A549 (cell line): ENCODE measurements around the gene RUSF1. TPM values are rescaled to one million over a fixed set of nuclear protein-coding genes. Genes with fewer than 3 reads are reported as not detected.
"Not testable (repeated sequence)": the region's sequence is repeated elsewhere in the genome, so short reads cannot be mapped to it uniquely, and the experiment has no call there.

ENCODE experiments used
- ATAC-seq, 2 experiments: fragments of 200-7000 bp in 1 of 2; fragments of >200 bp in 1 of 2; cut with Nextera tagmentation in 1 of 2; cut with Tn5 transposase in 1 of 2; 3 replicates each; pipeline versions ENCODE4 v1.8.0 to v1.9.1; 2018 to 2020; ENCODE audit warnings: mild to moderate bottlenecking in 1 of 2, moderate library complexity in 1 of 2
- CTCF ChIA-PET: fragments of 300-600 bp; sonication (Branson Sonifier 250); formaldehyde crosslinking; extraction: SDS; loops from one replicate; lab custom pipeline; 2021; ENCODE audit warnings: antibody characterized with exemption, inconsistent platforms; lab: Yijun Ruan, JAX
- POLR2A ChIA-PET: fragments of 350-600 bp; formaldehyde crosslinking; extraction: SDS; loops from one replicate; lab custom pipeline; 2021; ENCODE audit warnings: antibody characterized with exemption, inconsistent platforms; lab: Yijun Ruan, JAX
- DNase-seq, 2 experiments: peaks; one replicate each; pipeline versions ENCODE4 v3.0.0 to v3.0.0-alpha.2; 2011 to 2016; ENCODE audit warnings: low read depth in 1 of 2, low spot score in 1 of 2
- FAIRE-seq: peaks from 2 replicates; lab custom pipeline; 2011; peaks lifted over from hg19 to GRCh38; lab: Jason Lieb, UNC
- H3K27ac ChIP-seq, 2 experiments: fragments of >200 bp; sonication (Bioruptor Twin); formaldehyde crosslinking; 3 replicates each; pipeline ENCODE4 v1.5.1; 2016 to 2017
- H3K4me1 ChIP-seq: fragments of >200 bp; sonication (Bioruptor Twin); formaldehyde crosslinking; 3 replicates; pipeline ENCODE4 v1.6.1; 2016
- H3K4me2 ChIP-seq: fragments of >200 bp; sonication (Bioruptor Twin); formaldehyde crosslinking; 3 replicates; pipeline ENCODE4 v1.6.1; 2016
- H3K4me3 ChIP-seq: fragments of >200 bp; sonication (Bioruptor Twin); formaldehyde crosslinking; 3 replicates; pipeline ENCODE4 v1.5.1; 2016
- H3K9me3 ChIP-seq: fragments of >200 bp; sonication (Bioruptor Twin); formaldehyde crosslinking; 3 replicates; pipeline ENCODE4 v1.6.1; 2016
- CBX2 ChIP-seq: fragments of 200-600 bp; sonication (generic); IDR thresholded peaks from 2 replicates; pipeline ENCODE4 v1.6.1; 2016; ENCODE audit warnings: low read depth, mild to moderate bottlenecking, borderline replicate concordance
- CBX8 ChIP-seq: fragments of 200-600 bp; sonication (generic); IDR thresholded peaks from 2 replicates; pipeline ENCODE4 v1.6.1; 2016
- CHD4 ChIP-seq: fragments of 200-600 bp; sonication (generic); IDR thresholded peaks from 2 replicates; pipeline ENCODE4 v1.6.1; 2016; ENCODE audit warnings: antibody characterized with exemption, mild to moderate bottlenecking, borderline replicate concordance
- EHMT2 ChIP-seq: fragments of 200-600 bp; sonication (generic); IDR thresholded peaks from 2 replicates; pipeline ENCODE4 v1.6.1; 2016; ENCODE audit warnings: antibody characterized with exemption, low read depth, mild to moderate bottlenecking, moderate library complexity
- EP300 ChIP-seq, 2 experiments: fragments of >200 bp; sonication (Bioruptor Twin); formaldehyde crosslinking; IDR thresholded peaks; 2 replicates in 1 of 2; 3 replicates in 1 of 2; pipeline ENCODE4 v1.6.1; 2016 to 2017
- ESRRA ChIP-seq: fragments of 150-350 bp; IDR thresholded peaks from 2 replicates; pipeline ENCODE4 v1.6.1; 2014; ENCODE audit warnings: mild to moderate bottlenecking, low read length, borderline replicate concordance
- FOSB ChIP-seq: fragments of 250-450 bp; sonication (Bioruptor Pico); IDR thresholded peaks from 2 replicates; pipeline ENCODE4 v1.5.0; 2020; ENCODE audit warnings: mild to moderate bottlenecking, moderate library complexity
- GATA3 ChIP-seq: IDR thresholded peaks from 2 replicates; pipeline ENCODE4 v1.6.1; 2012; ENCODE audit warnings: borderline replicate concordance
- HDAC2 ChIP-seq: fragments of 200-600 bp; sonication (generic); IDR thresholded peaks from 2 replicates; pipeline ENCODE4 v1.6.1; 2016
- HEYL ChIP-seq: fragments of 250-450 bp; sonication (Bioruptor Pico); IDR thresholded peaks from 2 replicates; pipeline ENCODE4 v1.8.0; 2021; ENCODE audit warnings: mild to moderate bottlenecking, moderate library complexity
- HOXA7 ChIP-seq: fragments of 250-450 bp; sonication (Bioruptor Pico); IDR thresholded peaks from 2 replicates; pipeline ENCODE4 v1.5.0; 2020; ENCODE audit warnings: mild to moderate bottlenecking, moderate library complexity
- HOXB13 ChIP-seq: fragments of 250-450 bp; sonication (Bioruptor Pico); IDR thresholded peaks from 2 replicates; pipeline ENCODE4 v1.5.0; 2020; ENCODE audit warnings: low read depth, mild to moderate bottlenecking, moderate library complexity
- HOXB5 ChIP-seq: fragments of 250-450 bp; sonication (Bioruptor Pico); IDR thresholded peaks from 2 replicates; pipeline ENCODE4 v1.5.0; 2020; ENCODE audit warnings: mild to moderate bottlenecking, moderate library complexity
- JUN ChIP-seq, 2 experiments: fragments of >200 bp; sonication (Bioruptor Twin); formaldehyde crosslinking; IDR thresholded peaks; 2 replicates in 1 of 2; 3 replicates in 1 of 2; pipeline ENCODE4 v1.6.1; 2016 to 2017
- JUNB ChIP-seq: fragments of >200 bp; sonication (Bioruptor Twin); formaldehyde crosslinking; IDR thresholded peaks from 2 replicates; pipeline ENCODE4 v1.6.1; 2016
- MAFK ChIP-seq: fragments of 450-650 bp; IDR thresholded peaks from 2 replicates; pipeline ENCODE4 v1.6.1; 2014; ENCODE audit not compliant: partially characterized antibody
- NR3C1 ChIP-seq: fragments of >200 bp; sonication (Bioruptor Twin); formaldehyde crosslinking; IDR thresholded peaks from 3 replicates; pipeline ENCODE4 v1.6.1; 2017
- PHF8 ChIP-seq: fragments of 200-600 bp; sonication (generic); IDR thresholded peaks from 2 replicates; pipeline ENCODE4 v1.6.1; 2016; ENCODE audit warnings: low read depth, mild to moderate bottlenecking, antibody characterized with exemption, moderate library complexity, borderline replicate concordance
- POLR2A ChIP-seq: IDR thresholded peaks from 2 replicates; pipeline ENCODE4 v1.6.1; 2012; ENCODE audit warnings: mild to moderate bottlenecking, low read length
- RARB ChIP-seq: fragments of 250-450 bp; sonication (Bioruptor Pico); IDR thresholded peaks from 2 replicates; pipeline ENCODE4 v1.8.0; 2021; ENCODE audit warnings: mild to moderate bottlenecking, moderate library complexity
- RCOR1 ChIP-seq: fragments of 150-350 bp; IDR thresholded peaks from 2 replicates; pipeline ENCODE4 v1.6.1; 2014; ENCODE audit warnings: antibody characterized with exemption, low read length, low read depth
- RFX5 ChIP-seq: fragments of 450-650 bp; IDR thresholded peaks from 2 replicates; pipeline ENCODE4 v1.7.1; 2014; ENCODE audit warnings: antibody characterized with exemption, mild to moderate bottlenecking, moderate library complexity
- ZSCAN20 ChIP-seq: fragments of 250-450 bp; sonication (Bioruptor Pico); IDR thresholded peaks from 2 replicates; pipeline ENCODE4 v1.8.0; 2022; ENCODE audit warnings: mild to moderate bottlenecking, moderate library complexity
- WGBS: methylation state at CpG from one replicate; pipeline ENCODE4 v1.1.6; 2017; ENCODE audit errors: missing lambda C conversion rate; 5-methylcytosine and 5-hydroxymethylcytosine counted together
- polyA plus RNA-seq, 4 experiments: library from polyadenylated mRNA; depleted of rRNA in 3 of 4; stranded (reverse); fragments of >200 nt; fragmentation: RNase III in 1 of 4; extraction: RNeasy Plus Mini Kit Qiagen cat#74134 plus additional on column Dnase treatment in 1 of 4; gene quantifications; 2 replicates in 3 of 4; 3 replicates in 1 of 4; pipeline ENCODE4 v1.2.3, GENCODE V29; 2011 to 2017
- TF ChIP-seq, protein P1 (sequence below): IDR thresholded peaks from 2 replicates; pipeline ENCODE4 v1.6.1; 2012
- TF ChIP-seq, protein P2 (sequence below): IDR thresholded peaks from 2 replicates; pipeline ENCODE4 v1.6.1; 2012

Gene RUSF1
- polyA plus RNA-seq, 2 of the 4 experiments (the other 2 are of a cell fraction), result 27.8 to 35.3 TPM

DNA sequence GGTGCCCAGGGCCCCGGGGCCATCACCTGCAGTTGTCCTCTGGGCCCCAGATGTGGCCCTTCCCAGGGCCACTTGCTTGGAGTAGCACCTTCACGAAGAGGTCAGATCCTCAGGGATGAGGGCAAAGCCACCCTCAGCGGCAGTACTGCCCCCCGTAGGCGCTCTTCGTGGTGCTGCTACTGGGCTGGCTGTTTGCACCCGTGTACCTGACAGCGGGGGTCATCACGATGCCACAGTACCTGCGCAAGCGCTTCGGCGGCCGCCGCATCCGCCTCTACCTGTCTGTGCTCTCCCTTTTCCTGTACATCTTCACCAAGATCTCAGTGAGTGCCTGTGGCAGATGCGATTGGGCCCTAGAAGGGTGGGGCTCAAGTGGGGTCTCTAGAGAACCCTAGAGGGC is 22.6 kb downstream of the RUSF1 start:
- ChIA-PET POLR2A (no interaction called here), CTCF (interaction anchor here (0.7 to 1.0 kb wide), 2 partner anchors 9 to 383 kb away, joined by 4 to 7 read pairs; no protein-coding TSS in a partner anchor)
- Histone ChIP-seq H3K4me3 (no peak overlapping the region), H3K4me1 (peaks cover 17% of the 10 kb centered on the region; the same call in 2 of the 3 replicates), H3K9me3 (no peaks in the 10 kb centered on the region), H3K4me2 (no peak overlapping the region), H3K27ac (no peak overlapping the region)
- DNase-seq, result no peak
- WGBS, result 90% methylated on average over 17 of the region's 17 CpGs
- FAIRE-seq, result no peak
- TF ChIP-seq HOXB5 (CRISPR knock-in tag), result no peak
- TF ChIP-seq HOXB13 (CRISPR knock-in tag), result no peak
- no peak for TF ChIP-seq RCOR1
- TF ChIP-seq CHD4, result no peak
- no peak for TF ChIP-seq JUN (IDR thresholded peaks at IDR 0.05)
- TF ChIP-seq EHMT2, result no peak
- no peak for TF ChIP-seq CBX8
- TF ChIP-seq, protein P1, sequence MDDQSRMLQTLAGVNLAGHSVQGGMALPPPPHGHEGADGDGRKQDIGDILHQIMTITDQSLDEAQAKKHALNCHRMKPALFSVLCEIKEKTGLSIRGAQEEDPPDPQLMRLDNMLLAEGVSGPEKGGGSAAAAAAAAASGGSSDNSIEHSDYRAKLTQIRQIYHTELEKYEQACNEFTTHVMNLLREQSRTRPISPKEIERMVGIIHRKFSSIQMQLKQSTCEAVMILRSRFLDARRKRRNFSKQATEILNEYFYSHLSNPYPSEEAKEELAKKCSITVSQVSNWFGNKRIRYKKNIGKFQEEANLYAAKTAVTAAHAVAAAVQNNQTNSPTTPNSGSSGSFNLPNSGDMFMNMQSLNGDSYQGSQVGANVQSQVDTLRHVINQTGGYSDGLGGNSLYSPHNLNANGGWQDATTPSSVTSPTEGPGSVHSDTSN, result no peak
- no peak for TF ChIP-seq HOXA7
- no peak for TF ChIP-seq ESRRA
- no peak for TF ChIP-seq MAFK
- no peak for TF ChIP-seq JUNB
- no peak for TF ChIP-seq PHF8
- no peak for TF ChIP-seq RARB (CRISPR knock-in tag)
- TF ChIP-seq RFX5, result no peak
- no peak for ATAC-seq

DNA sequence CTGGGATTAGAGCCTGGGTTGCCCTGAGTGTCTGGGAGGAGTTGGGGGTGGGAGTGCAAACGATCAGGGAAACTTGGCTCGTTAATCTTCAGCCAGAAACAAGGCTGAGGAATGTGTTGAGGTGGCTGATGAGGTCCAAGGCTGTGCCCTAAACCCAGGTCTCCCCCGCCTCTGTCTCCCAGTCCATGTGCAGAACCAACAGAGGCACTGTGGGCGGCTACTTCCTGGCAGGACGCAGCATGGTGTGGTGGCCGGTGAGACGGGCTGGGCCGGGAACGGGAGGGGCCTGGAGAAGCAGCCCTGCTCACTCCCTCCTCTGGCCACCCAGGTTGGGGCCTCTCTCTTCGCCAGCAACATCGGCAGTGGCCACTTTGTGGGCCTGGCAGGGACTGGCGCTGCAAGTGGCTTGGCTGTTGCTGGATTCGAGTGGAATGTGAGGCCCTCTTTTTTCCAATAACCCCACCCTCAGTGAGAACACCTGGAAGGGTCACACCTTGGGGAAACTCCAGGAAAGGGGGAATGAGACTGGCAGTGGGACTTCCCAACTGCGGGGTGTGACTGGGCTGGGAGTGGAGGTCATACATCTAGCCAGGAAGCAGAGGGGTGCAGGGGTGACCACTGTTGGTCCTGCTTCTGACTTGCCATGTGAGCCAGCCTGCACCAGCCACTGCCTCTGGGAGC is 23.6 kb downstream of the RUSF1 start:
- FAIRE-seq, result no peak
- CTCF ChIA-PET, result no interaction called here
- H3K4me3 ChIP-seq, result no peak overlapping the region

DNA sequence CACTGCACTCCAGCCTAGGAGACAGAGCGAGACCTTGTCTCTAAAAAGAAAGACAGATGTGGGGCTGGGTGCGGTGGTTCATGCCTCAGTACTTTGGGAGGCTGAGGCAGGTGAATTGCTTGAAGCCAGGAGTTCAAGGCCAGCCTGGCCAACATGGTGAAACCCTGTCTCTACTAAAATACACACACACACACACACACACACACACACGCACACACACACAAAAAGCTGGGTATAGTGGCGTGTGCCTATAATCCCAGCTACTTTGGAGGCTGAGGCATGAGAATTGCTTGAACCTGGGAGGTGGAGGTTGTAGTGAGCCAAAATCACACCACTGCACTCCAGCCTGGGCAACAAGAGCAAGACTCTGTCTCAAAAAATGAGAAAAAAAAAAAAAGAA is 24.1 kb downstream of the RUSF1 start:
- H3K4me3 ChIP-seq, H3K9me3 ChIP-seq, FAIRE-seq, DNase-seq, POLR2A ChIA-PET, ATAC-seq, H3K27ac ChIP-seq, CTCF ChIA-PET: not testable (repeated sequence)
- peak overlapping the region; percentile 8; the same call in 1 of the 3 replicates for H3K4me2 ChIP-seq
- H3K4me1 ChIP-seq, result peaks cover 17% of the 10 kb centered on the region; the same call in 2 of the 3 replicates
- WGBS, result 87% methylated on average over 4 of the region's 4 CpGs

More for the DNA sequence above, 23.6 kb downstream of the RUSF1 start:
- Histone ChIP-seq H3K27ac (peak overlapping the region in 1 of 2 experiments; percentile 40; a peak in 2 of 6 replicates), H3K9me3 (no peaks in the 10 kb centered on the region), H3K4me2 (peak overlapping the region; percentile 8; the same call in 2 of the 3 replicates), H3K4me1 (peaks cover 17% of the 10 kb centered on the region; the same call in 2 of the 3 replicates)
- DNase-seq, result peak in 1 of 2 experiments; percentile 51
- POLR2A ChIA-PET, result interaction anchor here (0.5 kb wide), 1 partner anchor 63 kb away, joined by 3 read pairs; no protein-coding TSS in a partner anchor
- no peak for TF ChIP-seq POLR2A
- no peak for TF ChIP-seq CBX2
- TF ChIP-seq, protein P2, sequence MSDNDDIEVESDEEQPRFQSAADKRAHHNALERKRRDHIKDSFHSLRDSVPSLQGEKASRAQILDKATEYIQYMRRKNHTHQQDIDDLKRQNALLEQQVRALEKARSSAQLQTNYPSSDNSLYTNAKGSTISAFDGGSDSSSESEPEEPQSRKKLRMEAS, result peak; percentile 20; the same call in 1 of the 2 replicates
- ATAC-seq, result peak; percentile 27 to 28; a peak in 3 of 6 replicates
- WGBS, result 45% methylated on average over 12 of the region's 14 CpGs

DNA sequence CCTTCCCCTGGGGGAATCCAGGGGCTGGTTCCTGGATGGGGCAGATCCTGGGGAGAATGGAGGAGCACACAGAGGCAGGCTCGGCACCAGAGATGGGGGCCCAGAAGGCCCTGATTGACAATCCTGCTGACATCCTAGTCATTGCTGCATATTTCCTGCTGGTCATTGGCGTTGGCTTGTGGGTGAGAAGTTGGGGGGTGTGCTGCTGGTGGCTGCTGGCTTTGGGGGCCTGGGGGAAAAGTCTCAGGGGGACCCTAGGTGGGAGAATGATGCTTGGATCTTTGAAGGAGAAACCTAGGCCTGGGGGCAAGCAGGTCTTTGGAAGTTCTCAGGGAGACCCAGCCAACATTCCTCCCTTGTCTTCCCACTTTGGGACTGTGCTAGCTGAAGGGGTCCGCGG is 25.1 kb downstream of the RUSF1 start, which contains the start of gene SLC5A2:
TSS of gene SLC5A2 (plus strand) at position 43 of the 400 bp plus-strand sequence. CDS start at position 57, 14 bp downstream.
- H3K9me3 ChIP-seq, result no peaks in the 10 kb centered on the region
- no peak for FAIRE-seq
- 88% methylated on average over 4 of the region's 4 CpGs for WGBS
- no peak for TF ChIP-seq HDAC2
- TF ChIP-seq CBX8, result no peak
- TF ChIP-seq NR3C1, result no peak
- no peak for TF ChIP-seq EP300 (IDR thresholded peaks at IDR 0.05)
- no peak for TF ChIP-seq HOXB13 (CRISPR knock-in tag)
- TF ChIP-seq FOSB (CRISPR knock-in tag), result no peak
- no peak for TF ChIP-seq ZSCAN20 (CRISPR knock-in tag)
- TF ChIP-seq CHD4, result no peak
- TF ChIP-seq HEYL (CRISPR knock-in tag), result no peak
- no peak for TF ChIP-seq GATA3
- ATAC-seq, result no peak
- CTCF ChIA-PET, result interaction anchor here (0.6 kb wide), 1 partner anchor 23 kb away, joined by 3 read pairs; no protein-coding TSS in a partner anchor
- H3K4me1 ChIP-seq, result peaks cover 15% of the 10 kb centered on the region; the same call in 2 of the 3 replicates
- H3K4me3 ChIP-seq, result no peak within 1 kb of the TSS
- no peak within 1 kb of the TSS for H3K4me2 ChIP-seq
- H3K27ac ChIP-seq, result no peak within 1 kb of the TSS
- POLR2A ChIA-PET, result interaction anchor here (2.4 kb wide), 1 partner anchor 23 kb away, joined by 9 read pairs; the partner anchor contains the start of gene ARMC5
- no peak for DNase-seq
